GM06990 (cell line): Measurements from ENCODE around the gene KRTAP5-10.
"Not testable (repeated sequence)": the region's sequence is repeated elsewhere in the genome, so short reads cannot be mapped to it uniquely, and the experiment has no call there.

ENCODE experiments used
- DNase-seq: peaks from one replicate; pipeline ENCODE4 v3.0.0-alpha.2; 2011; ENCODE audit not compliant: insufficient read length; ENCODE audit errors: extremely low read depth
- H3K27me3 ChIP-seq: replicated peaks from 2 replicates; pipeline ENCODE4 v1.6.0; 2011; ENCODE audit warnings: low read length; ENCODE audit not compliant: control insufficient read depth, insufficient read depth
- H3K36me3 ChIP-seq: 2 replicates; pipeline ENCODE4 v1.5.1; 2011; ENCODE audit warnings: low read length; ENCODE audit not compliant: control insufficient read depth, insufficient read depth
- H3K4me3 ChIP-seq: replicated peaks from 2 replicates; pipeline ENCODE4 v1.5.1; 2011; ENCODE audit warnings: low read depth, mild to moderate bottlenecking, control low read depth, low read length
- TF ChIP-seq, protein P1 (sequence below): IDR thresholded peaks from 2 replicates; pipeline ENCODE4 v1.5.1; 2011; ENCODE audit warnings: low read length, control low read depth, mild to moderate bottlenecking, inconsistent platforms; ENCODE audit not compliant: insufficient read depth, poor library complexity, severe bottlenecking

KRTAP5-10 gene

DNA sequence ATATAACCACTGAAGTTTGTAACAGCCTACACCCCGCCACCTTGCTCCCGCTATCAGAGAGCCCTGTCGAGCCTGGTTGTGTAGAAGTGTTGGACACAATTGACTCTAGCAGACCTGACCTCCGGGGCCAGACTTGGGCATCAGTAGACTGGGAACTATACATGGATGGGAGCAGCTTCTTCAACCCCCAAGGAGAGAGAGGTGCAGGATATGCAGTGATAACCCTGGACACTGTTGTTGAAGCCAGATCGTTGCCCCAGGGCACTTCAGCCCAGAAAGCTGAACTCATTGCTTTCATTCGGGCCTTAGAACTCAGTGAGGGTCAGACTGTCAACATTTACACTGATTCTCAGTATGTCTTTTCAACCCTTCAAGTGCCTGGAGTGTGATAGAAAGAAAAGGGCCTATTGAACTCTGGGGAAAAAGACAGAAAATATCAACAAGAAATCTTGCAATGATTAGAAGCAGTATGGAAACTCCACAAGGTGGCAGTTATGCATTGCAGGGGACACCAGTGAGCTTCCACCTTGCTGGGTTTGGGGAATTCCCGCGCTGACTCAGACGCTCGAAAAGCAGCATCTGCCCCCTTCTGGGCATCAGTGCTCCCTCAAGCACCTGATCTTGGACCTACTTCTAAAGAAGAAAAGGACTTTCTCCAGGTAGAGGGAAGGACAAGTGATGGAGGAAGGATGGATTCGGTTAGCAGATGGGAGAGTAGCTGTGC is 23.6 kb downstream of the KRTAP5-10 start:
- H3K27me3 ChIP-seq, result not testable (repeated sequence)

DNA sequence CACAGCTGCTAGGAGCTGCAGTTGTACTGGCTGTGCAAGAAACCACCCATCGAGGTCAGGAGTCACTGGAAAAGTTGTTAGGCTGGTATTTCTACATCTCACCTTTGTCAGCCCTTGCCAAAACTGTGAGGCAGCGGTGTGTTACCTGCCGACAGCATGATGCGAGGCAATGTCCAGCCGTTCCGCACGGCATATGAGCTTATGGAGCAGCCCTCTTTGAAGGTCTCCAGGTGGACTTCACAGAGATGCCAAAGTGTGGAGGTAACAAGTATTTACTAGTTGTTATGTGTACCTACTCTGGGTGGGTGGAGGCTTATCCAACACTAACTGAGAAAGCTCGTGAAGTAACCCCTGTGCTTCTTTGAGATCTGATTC is 24.2 kb downstream of the KRTAP5-10 start:
- not testable (repeated sequence) for DNase-seq, H3K27me3 ChIP-seq, H3K36me3 ChIP-seq, H3K4me3 ChIP-seq

More for the DNA sequence above, 23.6 kb downstream of the KRTAP5-10 start:
- not testable (repeated sequence) for DNase-seq, H3K4me3 ChIP-seq, H3K36me3 ChIP-seq
- TF ChIP-seq, protein P1, sequence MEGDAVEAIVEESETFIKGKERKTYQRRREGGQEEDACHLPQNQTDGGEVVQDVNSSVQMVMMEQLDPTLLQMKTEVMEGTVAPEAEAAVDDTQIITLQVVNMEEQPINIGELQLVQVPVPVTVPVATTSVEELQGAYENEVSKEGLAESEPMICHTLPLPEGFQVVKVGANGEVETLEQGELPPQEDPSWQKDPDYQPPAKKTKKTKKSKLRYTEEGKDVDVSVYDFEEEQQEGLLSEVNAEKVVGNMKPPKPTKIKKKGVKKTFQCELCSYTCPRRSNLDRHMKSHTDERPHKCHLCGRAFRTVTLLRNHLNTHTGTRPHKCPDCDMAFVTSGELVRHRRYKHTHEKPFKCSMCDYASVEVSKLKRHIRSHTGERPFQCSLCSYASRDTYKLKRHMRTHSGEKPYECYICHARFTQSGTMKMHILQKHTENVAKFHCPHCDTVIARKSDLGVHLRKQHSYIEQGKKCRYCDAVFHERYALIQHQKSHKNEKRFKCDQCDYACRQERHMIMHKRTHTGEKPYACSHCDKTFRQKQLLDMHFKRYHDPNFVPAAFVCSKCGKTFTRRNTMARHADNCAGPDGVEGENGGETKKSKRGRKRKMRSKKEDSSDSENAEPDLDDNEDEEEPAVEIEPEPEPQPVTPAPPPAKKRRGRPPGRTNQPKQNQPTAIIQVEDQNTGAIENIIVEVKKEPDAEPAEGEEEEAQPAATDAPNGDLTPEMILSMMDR, result peak; percentile 61

GRCh38 chr11:71603221-71603620 is 37.9 kb downstream of the KRTAP5-10 start:
- DNase-seq, H3K36me3 ChIP-seq, H3K4me3 ChIP-seq, H3K27me3 ChIP-seq: not testable (repeated sequence)

DNA sequence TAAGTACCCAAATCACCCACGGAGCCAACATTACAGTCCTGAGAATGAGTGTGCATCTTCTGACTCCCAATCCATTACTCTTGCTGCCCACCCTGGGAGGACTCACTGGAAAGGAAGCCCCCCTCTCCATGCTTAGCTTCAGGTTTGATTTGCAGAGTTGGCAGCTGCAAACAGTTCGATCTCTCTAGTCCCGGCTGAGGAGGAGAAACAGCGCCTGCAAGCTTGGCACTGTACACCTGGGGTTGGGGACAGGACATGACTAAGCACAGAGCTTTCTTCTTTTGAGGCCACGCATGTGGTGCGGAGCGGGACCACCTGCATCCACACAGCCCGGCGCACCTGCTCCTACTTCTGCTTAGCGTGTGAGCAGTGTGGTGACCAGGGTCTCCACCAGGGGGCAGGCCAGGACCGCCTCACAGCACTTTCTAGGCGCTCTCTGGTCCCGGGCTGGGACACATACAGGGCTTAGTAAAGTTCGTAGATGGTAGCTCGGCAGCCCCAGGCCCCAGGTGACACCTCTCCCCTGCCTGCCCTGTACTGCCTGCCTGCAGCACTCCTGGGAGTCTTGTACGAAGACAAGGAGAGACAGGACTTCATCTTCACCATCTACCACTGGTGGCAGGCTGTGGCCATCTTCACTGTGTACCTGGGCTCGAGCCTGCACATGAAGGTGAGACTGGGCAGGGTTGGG is 39.6 kb downstream of the KRTAP5-10 start:
- H3K27me3 ChIP-seq, DNase-seq, H3K4me3 ChIP-seq: not testable (repeated sequence)

GRCh38 chr11:71606853-71607519 is 41.6 kb downstream of the KRTAP5-10 start:
- H3K4me3 ChIP-seq, DNase-seq: not testable (repeated sequence)

More for the DNA sequence above, 39.6 kb downstream of the KRTAP5-10 start:
- TF ChIP-seq, protein P1, result peak; percentile 32
- H3K36me3 ChIP-seq, result not testable (repeated sequence)

DNA sequence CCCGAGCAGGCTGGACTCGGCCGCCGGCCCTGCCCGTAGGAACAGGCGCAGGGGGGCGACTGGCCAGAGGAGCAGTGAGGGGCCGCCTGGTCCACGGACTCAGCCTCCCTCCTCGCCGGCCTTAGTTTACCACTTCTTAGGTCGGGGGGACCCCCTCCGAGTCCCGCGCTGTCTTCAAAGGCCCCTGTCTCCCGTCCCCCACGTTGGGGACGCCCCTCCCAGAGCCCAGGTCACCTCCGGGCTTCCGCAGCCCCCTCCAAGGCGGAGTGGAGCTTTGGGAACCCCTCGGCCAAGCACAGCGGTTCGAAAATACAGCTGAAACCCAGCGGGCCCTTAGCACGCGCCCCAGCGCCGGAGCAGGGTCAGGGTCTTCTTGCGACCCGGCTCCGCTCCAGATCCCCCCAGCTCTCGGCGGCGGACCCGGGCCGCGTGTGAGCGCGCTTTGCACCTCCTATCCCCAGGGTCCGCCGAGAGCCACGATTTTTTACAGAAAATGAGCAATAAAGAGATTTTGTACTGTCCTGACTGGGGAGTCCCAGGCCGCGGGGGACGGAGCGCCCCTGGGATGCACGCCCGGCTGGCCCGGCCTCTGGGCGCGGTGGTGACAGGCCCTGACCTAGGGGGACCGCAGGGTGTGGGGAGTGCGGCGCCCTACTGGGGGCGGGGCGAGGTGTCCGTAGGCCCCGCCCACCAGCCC is 42.3 kb downstream of the KRTAP5-10 start:
- H3K36me3 ChIP-seq, DNase-seq, H3K27me3 ChIP-seq, H3K4me3 ChIP-seq: not testable (repeated sequence)

More at GRCh38 chr11:71606853-71607519, 41.6 kb downstream of the KRTAP5-10 start:
- H3K27me3 ChIP-seq, H3K36me3 ChIP-seq: not testable (repeated sequence)

- H3K27me3 ChIP-seq, H3K4me3 ChIP-seq, DNase-seq, H3K36me3 ChIP-seq: not testable (repeated sequence)
Measured at GRCh38 chr11:71608272-71608671, 42.9 kb downstream of the KRTAP5-10 start.

- not testable (repeated sequence) for H3K27me3 ChIP-seq
Measured at GRCh38 chr11:71611218-71611910, 46.0 kb downstream of the KRTAP5-10 start.

DNA sequence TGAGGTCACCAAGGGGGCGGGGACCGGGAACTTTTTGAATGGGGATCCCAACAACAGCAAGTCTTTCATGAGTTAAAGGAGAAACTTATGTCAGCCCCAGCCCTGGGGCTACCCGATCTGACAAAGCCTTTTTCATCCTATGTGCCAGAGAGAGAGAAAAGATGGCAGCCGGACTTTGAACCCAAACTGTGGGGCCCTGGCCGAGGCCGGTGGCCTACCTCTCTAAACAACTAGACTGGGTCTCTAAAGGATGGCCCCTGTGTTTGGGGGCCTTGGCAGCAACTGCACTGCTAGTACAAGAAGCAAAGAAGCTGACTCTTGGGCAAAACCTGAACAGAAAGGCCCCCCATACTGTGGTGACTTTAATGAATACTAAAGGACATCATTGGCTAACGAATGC is 48.6 kb downstream of the KRTAP5-10 start:
- H3K36me3 ChIP-seq, H3K27me3 ChIP-seq, H3K4me3 ChIP-seq, DNase-seq: not testable (repeated sequence)

More at GRCh38 chr11:71611218-71611910, 46.0 kb downstream of the KRTAP5-10 start:
- not testable (repeated sequence) for H3K4me3 ChIP-seq, H3K36me3 ChIP-seq, DNase-seq

DNA sequence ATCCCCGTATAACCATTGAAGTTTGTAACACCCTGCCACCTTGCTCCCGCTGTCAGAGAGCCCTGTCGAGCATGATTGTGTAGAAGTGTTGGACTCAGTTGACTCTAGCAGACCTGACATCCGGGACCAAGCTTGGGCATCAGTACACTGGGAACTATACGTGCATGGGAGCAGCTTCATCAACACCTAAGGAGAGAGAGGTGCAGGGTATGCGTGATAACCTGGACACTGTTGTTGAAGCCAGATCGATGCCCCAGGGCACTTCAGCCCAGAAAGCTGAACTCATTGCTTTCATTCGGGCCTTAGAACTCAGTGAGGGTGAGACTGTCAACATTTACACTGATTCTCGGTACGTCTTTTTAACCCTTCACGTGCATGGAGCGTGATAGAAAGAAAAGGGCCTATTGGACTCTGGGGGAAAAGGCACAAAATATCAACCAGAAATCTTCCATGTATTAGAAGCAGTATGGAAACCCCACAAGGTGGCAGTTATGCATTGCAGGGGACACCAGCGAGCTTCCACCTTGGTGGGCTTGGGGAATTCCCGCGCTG is 49.1 kb downstream of the KRTAP5-10 start:
- not testable (repeated sequence) for H3K36me3 ChIP-seq, H3K27me3 ChIP-seq, H3K4me3 ChIP-seq, DNase-seq

GRCh38 chr11:71615003-71615402 is 49.6 kb downstream of the KRTAP5-10 start:
- not testable (repeated sequence) for H3K27me3 ChIP-seq, H3K4me3 ChIP-seq, H3K36me3 ChIP-seq, DNase-seq
